Smooth muscle cell (in vitro differentiated cells): ENCODE data around the gene MBP. TPM values are rescaled to one million over a fixed set of nuclear protein-coding genes. Genes with fewer than 3 reads are reported as not detected.

Experiments
- DNase-seq: peaks from one replicate; lab custom pipeline; 2025; ENCODE audit not compliant: unreplicated experiment; lab: John Stamatoyannopoulos, UW
- H2AFZ ChIP-seq: fragments of 200-600 bp; sonication (generic); 2 replicates; pipeline ENCODE4 v1.6.0; 2016; ENCODE audit warnings: antibody characterized with exemption, low read depth, mild to moderate bottlenecking
- H3F3A ChIP-seq: fragments of 200-600 bp; sonication (generic); 2 replicates; pipeline ENCODE4 v1.6.0; 2017; ENCODE audit warnings: antibody characterized with exemption, low read depth
- H3K27ac ChIP-seq: fragments of 200-600 bp; sonication (generic); 2 replicates; pipeline ENCODE4 v1.5.1; 2016; ENCODE audit warnings: low read depth, mild to moderate bottlenecking
- H3K27me3 ChIP-seq: fragments of 200-600 bp; sonication (generic); 2 replicates; pipeline ENCODE4 v1.6.1; 2016; ENCODE audit warnings: low read depth, mild to moderate bottlenecking
- H3K36me3 ChIP-seq: fragments of 200-600 bp; sonication (generic); 2 replicates; pipeline ENCODE4 v1.5.1; 2016; ENCODE audit warnings: low read depth
- H3K4me1 ChIP-seq: fragments of 200-600 bp; sonication (generic); 2 replicates; pipeline ENCODE4 v1.5.1; 2016; ENCODE audit warnings: low read depth
- H3K4me2 ChIP-seq: fragments of 200-600 bp; sonication (generic); 2 replicates; pipeline ENCODE4 v1.6.0; 2016; ENCODE audit warnings: mild to moderate bottlenecking
- H3K4me3 ChIP-seq: fragments of 200-600 bp; sonication (generic); 2 replicates; pipeline ENCODE4 v1.5.1; 2016; ENCODE audit warnings: mild to moderate bottlenecking
- H3K79me2 ChIP-seq: fragments of 200-600 bp; sonication (generic); 2 replicates; pipeline ENCODE4 v1.6.0; 2016; ENCODE audit warnings: low read depth, mild to moderate bottlenecking
- H3K9ac ChIP-seq: fragments of 200-600 bp; sonication (generic); 2 replicates; pipeline ENCODE4 v1.6.0; 2016; ENCODE audit warnings: low read depth
- H3K9me3 ChIP-seq: fragments of 200-600 bp; sonication (generic); replicated peaks from 2 replicates; pipeline ENCODE4 v1.5.1; 2016; ENCODE audit warnings: low read depth
- H4K20me1 ChIP-seq: fragments of 200-600 bp; sonication (generic); 2 replicates; pipeline ENCODE4 v1.6.0; 2016; ENCODE audit warnings: low read depth
- CTCF ChIP-seq: fragments of 200-600 bp; sonication (generic); IDR thresholded peaks from 2 replicates; pipeline ENCODE4 v1.5.1; 2017; ENCODE audit warnings: borderline replicate concordance, mild to moderate bottlenecking, antibody characterized with exemption; ENCODE audit not compliant: insufficient read depth, poor library complexity, severe bottlenecking
- WGBS: methylation state at CpG from one replicate; pipeline ENCODE4 v1.1.7; 2016; ENCODE audit warnings: low lambda C conversion rate; 5-methylcytosine and 5-hydroxymethylcytosine counted together
- polyA plus RNA-seq: library from polyadenylated mRNA; unstranded; fragments of >200 nt; fragmentation: Nextera tagmentation; extraction: Ambion mirVana; gene quantifications from 2 replicates; pipeline ENCODE4 v1.2.1, GENCODE V29; 2016
- total RNA-seq: library from RNA; depleted of rRNA; stranded (reverse); fragments of >200 nt; gene quantifications from 2 replicates; pipeline ENCODE4 v1.2.3, GENCODE V29; 2014

MBP gene
- total and polyA plus RNA-seq, 2 experiments from 2014 or later: 1.4 to 5.1 TPM

GRCh38 chr18:77065221-77065981 is 67.2 kb downstream of the MBP start:
- no peak overlapping the region for H2AFZ ChIP-seq
- 40% methylated on average over 13 of the region's 13 CpGs for WGBS
- no peaks in the 10 kb centered on the region for H4K20me1 ChIP-seq
- H3K4me3 ChIP-seq: no peak overlapping the region
- H3F3A ChIP-seq: peaks cover 21% of the 10 kb centered on the region
- H3K27me3 ChIP-seq: no peaks in the 10 kb centered on the region
- H3K4me1 ChIP-seq: peaks cover 28% of the 10 kb centered on the region
- H3K27ac ChIP-seq: peak overlapping the region; percentile 83
- H3K36me3 ChIP-seq: no peaks in the 10 kb centered on the region
- TF ChIP-seq CTCF: no peak
- DNase-seq: no peak
- no peaks in the 10 kb centered on the region for H3K79me2 ChIP-seq
- peak overlapping the region; percentile 9 for H3K9ac ChIP-seq
- H3K9me3 ChIP-seq: no peaks in the 10 kb centered on the region
- peak overlapping the region; percentile 68 for H3K4me2 ChIP-seq

- no peak overlapping the region for H3K27ac ChIP-seq
- H3K36me3 ChIP-seq: no peaks in the 10 kb centered on the region
- peaks cover 17% of the 10 kb centered on the region for H3K4me1 ChIP-seq
- no peak overlapping the region for H3K4me2 ChIP-seq
- H3K4me3 ChIP-seq: no peak overlapping the region
- no peak overlapping the region for H2AFZ ChIP-seq
- H3K9ac ChIP-seq: no peak overlapping the region
- WGBS: 89% methylated on average over 7 of the region's 7 CpGs
- DNase-seq: no peak
- H4K20me1 ChIP-seq: no peaks in the 10 kb centered on the region
- TF ChIP-seq CTCF: no peak
- peaks cover 17% of the 10 kb centered on the region for H3F3A ChIP-seq
- H3K9me3 ChIP-seq: no peaks in the 10 kb centered on the region
- H3K27me3 ChIP-seq: no peaks in the 10 kb centered on the region
- no peaks in the 10 kb centered on the region for H3K79me2 ChIP-seq
Observed at GRCh38 chr18:77063260-77063659, 69.3 kb downstream of the MBP start.

GRCh38 chr18:77062518-77063003 is 70.0 kb downstream of the MBP start:
- Histone ChIP-seq H3K27ac (no peak overlapping the region), H3K4me2 (no peak overlapping the region), H2AFZ (no peak overlapping the region), H3K9me3 (no peaks in the 10 kb centered on the region), H3K79me2 (no peaks in the 10 kb centered on the region), H3K36me3 (no peaks in the 10 kb centered on the region), H3K9ac (no peak overlapping the region), H3K4me1 (peaks cover 14% of the 10 kb centered on the region), H3K4me3 (no peak overlapping the region), H3F3A (peaks cover 14% of the 10 kb centered on the region), H3K27me3 (no peaks in the 10 kb centered on the region), H4K20me1 (no peaks in the 10 kb centered on the region)
- no peak for DNase-seq
- 83% methylated on average over 12 of the region's 12 CpGs for WGBS
- no peak for TF ChIP-seq CTCF
